ENCODE measurements around the gene ZMYND11. TPM values are rescaled to one million over a fixed set of nuclear protein-coding genes. Genes with fewer than 3 reads are reported as not detected.

ZMYND11 gene
- total RNA-seq, 2 experiments from 2014 or later = 31.8 to 37.6 TPM

DNA sequence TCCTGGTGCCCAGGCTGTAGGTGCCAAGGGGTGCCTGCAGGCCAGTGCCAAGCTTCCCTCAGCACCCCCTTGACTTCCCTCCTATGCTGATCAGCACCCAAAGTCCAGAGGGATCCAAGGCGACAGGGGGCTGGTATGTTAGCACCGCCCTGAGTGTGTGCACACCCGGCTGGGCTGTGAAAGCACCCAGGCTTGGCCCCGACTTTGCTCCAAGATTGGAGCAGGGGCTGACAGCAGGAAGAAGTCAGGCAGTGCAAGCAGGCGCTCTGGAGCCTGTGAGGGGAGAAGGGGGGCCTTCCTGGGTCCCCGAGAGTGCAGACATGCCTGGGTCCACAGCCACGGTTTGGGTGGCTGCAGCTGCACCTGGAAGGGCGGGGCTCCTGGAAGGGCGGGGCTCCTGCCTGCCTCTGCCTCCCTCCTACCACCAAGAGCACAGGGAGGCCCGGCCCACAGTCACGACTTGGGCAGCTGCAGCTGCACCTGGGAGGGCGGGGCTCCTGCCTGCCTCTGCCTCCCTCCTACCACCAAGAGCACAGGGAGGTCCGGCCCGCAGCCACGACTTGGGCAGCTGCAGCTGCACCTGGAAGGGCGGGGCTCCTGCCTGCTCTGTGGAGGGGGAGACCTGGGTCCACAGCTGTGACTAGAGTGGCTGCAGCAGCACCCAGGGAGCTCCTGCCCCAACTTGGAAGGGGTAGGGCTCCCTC lies 30.2 kb upstream of the ZMYND11 start:
- Mint-ChIP-seq H3K27me3 (peaks cover 4% of the 10 kb centered on the region), H3K4me1 (peaks cover 15% of the 10 kb centered on the region), H3K36me3 (no peaks in the 10 kb centered on the region), H3K9me3 (ENCODE audit: low read depth) (no peaks in the 10 kb centered on the region), H3K27ac (no peak overlapping the region), H3K4me3 (no peak overlapping the region)
- CTCF ChIA-PET = no interaction called here
- ATAC-seq (no peak), DNase-seq (no peak)

GRCh38 chr10:105806-106205 lies 29.4 kb upstream of the ZMYND11 start:
- Mint-ChIP-seq H3K4me1 (peaks cover 15% of the 10 kb centered on the region), H3K27ac (no peak overlapping the region), H3K27me3 (peaks cover 4% of the 10 kb centered on the region), H3K9me3 (ENCODE audit: low read depth) (no peaks in the 10 kb centered on the region), H3K4me3 (no peak overlapping the region), H3K36me3 (no peaks in the 10 kb centered on the region)
- CTCF ChIA-PET = no interaction called here
- DNase-seq = no peak
- no peak for ATAC-seq

GRCh38 chr10:106740-107139 lies 28.5 kb upstream of the ZMYND11 start:
- ATAC-seq (peak; percentile 36), DNase-seq (peak; percentile 58)
- Mint-ChIP-seq H3K4me3 (no peak overlapping the region), H3K36me3 (no peaks in the 10 kb centered on the region), H3K9me3 (ENCODE audit: low read depth) (no peaks in the 10 kb centered on the region), H3K27me3 (peaks cover 4% of the 10 kb centered on the region), H3K4me1 (peaks cover 15% of the 10 kb centered on the region), H3K27ac (peak overlapping the region; percentile 49)
- CTCF ChIA-PET = no interaction called here

DNA sequence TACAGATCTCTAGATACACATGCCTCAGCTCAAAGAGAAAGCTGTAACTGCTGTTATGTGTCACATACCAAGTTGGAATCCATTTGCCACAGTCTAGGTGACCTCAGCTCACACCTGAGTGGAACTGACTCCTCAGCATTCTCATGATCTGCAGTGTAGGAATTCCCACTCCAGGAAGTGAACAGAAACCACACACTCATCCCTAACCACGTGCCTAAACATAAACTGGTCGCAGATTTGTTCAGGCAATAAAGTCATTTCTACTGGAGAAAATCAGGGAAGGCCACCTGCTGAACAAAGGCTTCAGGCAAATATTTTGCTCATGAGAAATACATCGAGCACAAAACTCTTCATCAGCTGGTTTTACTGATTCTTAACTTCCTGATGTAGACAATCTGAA lies 23.0 kb upstream of the ZMYND11 start:
- H3K4me1 Mint-ChIP-seq = peaks cover 4% of the 10 kb centered on the region
- no peak for DNase-seq
- H3K9me3 Mint-ChIP-seq (ENCODE audit: low read depth) = peaks cover 3% of the 10 kb centered on the region
- ATAC-seq = no peak
- no peaks in the 10 kb centered on the region for H3K36me3 Mint-ChIP-seq
- no peak overlapping the region for H3K4me3 Mint-ChIP-seq
- H3K27me3 Mint-ChIP-seq = peaks cover 14% of the 10 kb centered on the region
- H3K27ac Mint-ChIP-seq = no peak overlapping the region
- CTCF ChIA-PET = no interaction called here

GRCh38 chr10:124874-125273 lies 10.4 kb upstream of the ZMYND11 start:
- H3K27ac Mint-ChIP-seq = no peak overlapping the region
- H3K36me3 Mint-ChIP-seq = peaks cover 4% of the 10 kb centered on the region
- DNase-seq = no peak
- peaks cover 2% of the 10 kb centered on the region for H3K9me3 Mint-ChIP-seq (ENCODE audit: low read depth)
- H3K4me1 Mint-ChIP-seq = peaks cover 15% of the 10 kb centered on the region
- H3K4me3 Mint-ChIP-seq = no peak overlapping the region
- no peak for ATAC-seq
- CTCF ChIA-PET = no interaction called here
- peaks cover 28% of the 10 kb centered on the region for H3K27me3 Mint-ChIP-seq

DNA sequence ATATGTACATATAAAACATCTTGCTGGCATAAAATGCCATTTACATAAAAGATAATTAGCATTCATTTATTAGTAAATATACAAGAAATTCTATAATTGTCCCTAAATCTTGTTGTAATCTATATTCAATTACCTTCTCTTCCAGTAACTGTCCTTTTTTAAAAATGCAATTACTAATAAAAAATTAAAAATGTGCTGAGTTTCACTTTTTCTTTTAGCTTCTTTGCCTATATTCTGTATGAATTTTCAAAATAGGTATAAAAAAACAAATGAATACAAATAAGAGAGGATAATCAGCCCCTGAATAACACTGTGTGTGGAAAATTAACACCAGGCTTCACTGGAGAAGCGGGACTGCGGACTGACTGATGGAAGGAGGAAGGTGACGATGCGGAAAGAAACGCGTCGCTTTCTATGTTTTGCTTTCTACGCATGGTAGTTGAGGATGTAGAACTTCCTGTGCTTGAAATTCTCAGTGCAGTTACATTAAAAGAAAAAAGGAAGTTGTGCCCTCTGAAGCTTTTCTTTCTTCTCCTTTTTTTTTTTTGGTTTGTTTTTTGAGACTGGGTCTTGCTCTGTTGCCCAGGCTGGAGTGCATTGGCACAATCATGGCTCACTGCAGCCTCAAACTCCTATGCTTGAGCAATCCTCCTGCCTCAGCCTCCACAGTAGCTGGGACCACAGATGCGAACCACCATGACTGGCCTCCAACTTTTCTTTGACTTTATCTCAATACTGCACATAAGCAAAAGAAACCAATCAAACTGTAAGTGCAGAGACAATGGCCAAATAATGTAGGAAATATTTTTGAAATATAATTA lies 7.4 kb upstream of the ZMYND11 start:
- Mint-ChIP-seq H3K4me1 (peaks cover 18% of the 10 kb centered on the region), H3K9me3 (ENCODE audit: low read depth) (peaks cover 2% of the 10 kb centered on the region), H3K27ac (peak overlapping the region; percentile 88), H3K4me3 (peak overlapping the region; percentile 75), H3K36me3 (peaks cover 4% of the 10 kb centered on the region), H3K27me3 (peaks cover 9% of the 10 kb centered on the region)
- peak; percentile 89 for ATAC-seq
- CTCF ChIA-PET = no interaction called here
- peak; percentile 66 for DNase-seq

GRCh38 chr10:129810-130209 lies 5.4 kb upstream of the ZMYND11 start:
- H3K36me3 Mint-ChIP-seq = peaks cover 3% of the 10 kb centered on the region
- ATAC-seq (no peak), DNase-seq (no peak)
- no peak overlapping the region for H3K27ac Mint-ChIP-seq
- H3K4me3 Mint-ChIP-seq = no peak overlapping the region
- no peaks in the 10 kb centered on the region for H3K9me3 Mint-ChIP-seq (ENCODE audit: low read depth)
- no peaks in the 10 kb centered on the region for H3K27me3 Mint-ChIP-seq
- CTCF ChIA-PET = no interaction called here
- peaks cover 28% of the 10 kb centered on the region for H3K4me1 Mint-ChIP-seq

DNA sequence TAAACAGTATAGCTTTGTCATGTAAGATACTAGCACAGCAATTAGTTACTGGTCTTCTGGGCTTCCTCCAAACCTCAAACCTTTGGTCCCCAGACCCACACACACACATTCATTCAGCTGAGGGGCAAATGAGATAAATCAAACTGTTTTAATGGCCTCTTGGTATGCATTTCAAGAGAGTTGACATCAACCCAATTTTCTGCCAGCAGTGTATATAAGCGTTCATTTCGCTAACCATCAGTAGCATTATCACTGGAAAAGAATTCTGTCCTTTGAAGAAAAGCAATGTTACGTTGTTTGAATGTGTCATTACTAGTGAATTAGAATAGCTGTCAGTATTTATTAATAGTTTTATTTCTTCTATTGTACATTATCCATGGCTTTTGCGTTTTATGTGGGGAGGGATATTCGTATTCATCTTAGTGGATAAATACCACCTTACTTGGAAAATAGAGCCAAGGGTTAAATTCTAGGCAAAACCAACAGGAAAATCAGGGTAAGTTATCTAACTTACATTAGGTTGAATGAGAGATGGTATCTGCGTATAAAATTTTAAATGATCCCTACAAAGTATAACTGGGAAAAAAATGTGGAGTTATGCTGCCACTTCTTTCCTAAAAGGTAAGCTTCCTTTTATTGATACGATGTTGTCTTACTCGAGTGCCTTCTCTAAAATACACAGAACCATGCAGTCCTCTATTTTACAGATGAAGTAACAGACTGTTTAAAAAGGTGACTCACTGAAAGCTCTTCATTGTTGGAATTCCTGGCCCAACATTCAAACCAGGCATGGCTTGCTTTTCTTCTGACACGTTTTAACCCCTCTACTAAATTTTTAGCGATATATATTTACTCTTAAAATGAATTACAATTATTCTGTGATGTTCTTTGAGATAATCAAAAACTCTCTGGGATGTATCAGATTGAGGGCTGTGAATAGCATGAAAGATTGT lies 2.0 kb upstream of the ZMYND11 start:
- DNase-seq (no peak), ATAC-seq (no peak)
- Mint-ChIP-seq H3K27ac (peak overlapping the region; percentile 87), H3K4me3 (peak overlapping the region; percentile 85), H3K27me3 (no peaks in the 10 kb centered on the region), H3K4me1 (peaks cover 34% of the 10 kb centered on the region), H3K36me3 (no peaks in the 10 kb centered on the region), H3K9me3 (ENCODE audit: low read depth) (no peaks in the 10 kb centered on the region)
- CTCF ChIA-PET = interaction anchor here (1.0 to 1.2 kb wide), 2 partner anchors 12 to 19 kb away, joined by 3 to 4 read pairs; no protein-coding TSS in a partner anchor

DNA sequence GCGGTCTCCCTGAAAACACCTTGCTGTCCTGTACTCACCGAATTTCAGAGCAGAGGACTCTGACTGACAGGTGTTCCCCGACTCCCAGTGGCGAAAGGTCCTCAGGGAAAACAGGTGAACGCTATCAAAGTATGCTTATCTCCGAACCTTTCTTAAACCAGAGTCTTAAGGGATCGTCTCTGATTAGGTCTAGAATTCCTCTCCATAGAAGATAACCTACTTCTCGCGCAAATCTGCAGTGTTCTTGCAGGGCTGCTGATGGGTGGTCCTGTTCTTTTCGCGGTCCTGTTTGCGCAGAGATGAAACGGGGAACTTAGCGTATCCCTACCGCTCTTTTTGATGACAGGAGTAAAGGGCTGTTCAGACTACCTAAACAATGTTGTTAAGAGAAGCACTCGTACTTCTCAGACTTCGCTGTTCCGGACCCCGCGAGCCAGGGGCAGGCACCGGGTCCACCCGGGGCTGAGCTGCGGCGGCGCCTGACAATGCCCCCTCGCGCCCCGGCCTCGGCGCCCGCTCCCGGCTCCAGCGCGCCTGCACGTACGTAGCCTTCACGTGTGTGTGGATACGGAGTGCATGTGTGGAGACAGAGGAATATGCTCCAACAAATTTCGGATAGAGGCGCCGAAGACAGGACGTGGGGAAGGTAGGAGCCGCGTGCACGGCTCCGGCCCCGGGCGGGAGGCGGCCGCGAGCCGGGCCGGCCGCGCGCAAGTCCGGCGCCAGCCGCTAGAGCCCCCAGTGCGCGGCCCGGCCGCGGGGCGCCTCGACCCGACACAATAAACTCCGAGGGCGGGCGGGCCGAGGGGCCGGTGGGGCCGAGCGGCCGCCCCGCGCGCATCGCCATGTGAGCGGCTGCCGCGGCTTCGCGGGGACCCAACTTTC lies 766 bp upstream of the ZMYND11 start:
- Mint-ChIP-seq H3K4me3 (peak overlapping the region; percentile 85), H3K9me3 (ENCODE audit: low read depth) (no peaks in the 10 kb centered on the region), H3K27me3 (no peaks in the 10 kb centered on the region), H3K27ac (peak overlapping the region; percentile 87), H3K4me1 (peaks cover 33% of the 10 kb centered on the region), H3K36me3 (no peaks in the 10 kb centered on the region)
- DNase-seq (peak; percentile 52), ATAC-seq (peak; percentile 25)
- CTCF ChIA-PET = no interaction called here

DNA sequence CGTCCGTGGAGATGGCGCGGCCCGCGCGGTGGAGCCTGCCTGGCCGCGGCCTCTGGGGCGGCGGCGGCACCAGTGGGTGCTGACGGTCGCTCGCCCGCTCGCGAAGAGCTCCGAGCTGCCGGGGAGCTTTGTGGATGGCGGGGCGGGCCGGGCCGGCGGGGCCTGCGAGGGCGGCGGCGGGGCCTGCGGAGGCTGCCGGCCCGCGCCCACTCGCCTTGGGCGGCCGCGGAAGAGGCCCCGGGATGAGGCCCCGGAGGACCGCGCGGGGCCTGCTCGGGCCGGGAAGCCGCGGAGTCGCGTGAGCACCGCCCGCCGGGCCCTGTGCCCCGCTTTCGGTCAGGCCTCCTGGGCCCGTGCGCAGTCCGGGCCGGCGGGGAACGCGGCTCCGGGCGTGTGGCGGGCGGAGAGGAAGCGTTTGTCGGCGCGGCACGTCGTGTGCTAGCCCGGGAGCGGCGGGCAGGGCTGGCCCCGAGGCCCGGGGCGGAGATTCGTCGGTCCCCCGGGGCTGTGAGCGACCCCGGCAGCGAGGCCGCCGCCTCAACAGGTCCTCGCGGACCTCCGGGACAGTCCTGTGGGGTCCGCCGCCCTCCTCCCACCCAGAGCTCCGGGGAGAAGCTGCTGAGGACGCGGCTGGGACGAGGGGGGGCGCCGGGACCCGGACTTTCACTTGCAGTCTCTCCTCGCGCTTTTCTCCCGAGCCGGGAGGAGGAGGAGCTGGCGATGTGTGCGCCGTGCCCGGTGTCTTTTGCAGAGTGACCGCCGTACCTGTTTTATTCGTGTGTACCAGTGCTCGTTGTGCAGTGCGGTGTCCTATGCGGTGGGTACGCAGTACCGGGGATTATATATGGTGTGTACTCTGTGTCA lies 578 bp downstream of the ZMYND11 start:
- Mint-ChIP-seq H3K4me1 (peaks cover 31% of the 10 kb centered on the region), H3K9me3 (ENCODE audit: low read depth) (no peaks in the 10 kb centered on the region), H3K27me3 (no peaks in the 10 kb centered on the region), H3K27ac (peak overlapping the region; percentile 86), H3K36me3 (no peaks in the 10 kb centered on the region), H3K4me3 (peak overlapping the region; percentile 90)
- peak; percentile 75 for DNase-seq
- CTCF ChIA-PET = interaction anchor here (0.6 to 0.8 kb wide), 2 partner anchors 62 to 352 kb away, joined by 3 to 4 read pairs; no protein-coding TSS in a partner anchor
- ATAC-seq = peak; percentile 54

DNA sequence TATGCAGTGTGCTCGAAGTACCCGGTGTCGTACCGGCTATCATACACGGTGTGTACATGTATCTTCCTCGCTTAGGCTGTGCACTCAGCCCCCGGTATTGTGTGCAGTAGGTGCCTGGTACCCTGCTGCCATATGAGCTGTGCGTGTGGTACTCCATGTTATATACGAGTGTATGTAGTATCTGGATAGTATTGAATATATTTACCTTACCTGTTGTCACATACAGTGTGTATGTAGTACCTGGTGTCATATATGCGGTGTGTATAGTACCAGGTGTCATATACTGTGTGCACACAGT lies 1.2 kb downstream of the ZMYND11 start:
- H3K27me3 Mint-ChIP-seq = no peaks in the 10 kb centered on the region
- H3K9me3 Mint-ChIP-seq (ENCODE audit: low read depth) = no peaks in the 10 kb centered on the region
- no peaks in the 10 kb centered on the region for H3K36me3 Mint-ChIP-seq
- DNase-seq (no peak), ATAC-seq (peak; percentile 22)
- H3K4me3 Mint-ChIP-seq = peak overlapping the region; percentile 90
- H3K27ac Mint-ChIP-seq = peak overlapping the region; percentile 86
- peaks cover 31% of the 10 kb centered on the region for H3K4me1 Mint-ChIP-seq
- CTCF ChIA-PET = interaction anchor here (0.6 to 0.8 kb wide), 2 partner anchors 63 to 351 kb away, joined by 3 to 4 read pairs; no protein-coding TSS in a partner anchor

- ATAC-seq (peak; percentile 27), DNase-seq (peak; percentile 73)
- Mint-ChIP-seq H3K27ac (no peak overlapping the region), H3K36me3 (no peaks in the 10 kb centered on the region), H3K9me3 (ENCODE audit: low read depth) (no peaks in the 10 kb centered on the region), H3K4me3 (peak overlapping the region; percentile 90), H3K27me3 (no peaks in the 10 kb centered on the region), H3K4me1 (peaks cover 33% of the 10 kb centered on the region)
- CTCF ChIA-PET = interaction anchor here (0.8 kb wide), 1 partner anchor 63 kb away, joined by 4 read pairs; no protein-coding TSS in a partner anchor
These were observed 1.8 kb downstream of the ZMYND11 start for GRCh38 chr10:137031-137430.
